IMR-90 (cell line): Measurements from ENCODE around the gene LEUTX. TPM values are rescaled to one million over a fixed set of nuclear protein-coding genes. Genes with fewer than 3 reads are reported as not detected.

Experiments used
- ATAC-seq: fragments of 200-7000 bp; cut with Tn5 transposase; 2 replicates; pipeline ENCODE4 v1.9.1; 2020; ENCODE audit warnings: low read depth, mild to moderate bottlenecking, moderate library complexity
- BruUV-seq: library from RNA; stranded (reverse); fragments of 400-500 nt; replicated peaks from 2 replicates; lab custom pipeline; 2021; lab: Mats Ljungman, UMichigan
- CTCF ChIA-PET: fragments of 300-600 bp; formaldehyde crosslinking; extraction: SDS; loops from one replicate; lab custom pipeline; 2021; ENCODE audit warnings: antibody characterized with exemption; lab: Yijun Ruan, JAX
- POLR2A ChIA-PET: fragments of 300-600 bp; sonication (Branson Sonifier 250); formaldehyde crosslinking; loops from one replicate; lab custom pipeline; 2022; ENCODE audit warnings: antibody characterized with exemption; ENCODE audit not compliant: unreplicated experiment; lab: Charles Lee
- DNase-seq: peaks from one replicate; pipeline ENCODE4 v3.0.0; 2013
- H2AFZ ChIP-seq: replicated peaks from 2 replicates; pipeline ENCODE3; 2013; ENCODE audit warnings: low read length, mild to moderate bottlenecking; ENCODE audit not compliant: poor library complexity
- H2AK5ac ChIP-seq: 2 replicates; pipeline ENCODE4 v1.6.1; 2013; ENCODE audit warnings: low read depth, low read length, inconsistent platforms
- H2AK9ac ChIP-seq: replicated peaks from 2 replicates; pipeline ENCODE3; 2013; ENCODE audit warnings: mild to moderate bottlenecking, low read depth, low read length, moderate library complexity; ENCODE audit not compliant: poor library complexity
- H2BK120ac ChIP-seq: 2 replicates; pipeline ENCODE4 v1.6.1; 2013; ENCODE audit warnings: low read depth, low read length, inconsistent platforms
- H2BK15ac ChIP-seq: 3 replicates; pipeline ENCODE4 v1.6.1; 2013; ENCODE audit warnings: low read depth, low read length, inconsistent platforms
- H2BK20ac ChIP-seq: 2 replicates; pipeline ENCODE4 v1.6.1; 2013; ENCODE audit warnings: low read depth, mild to moderate bottlenecking, inconsistent platforms, low read length, moderate library complexity
- H2BK5ac ChIP-seq: 2 replicates; pipeline ENCODE4 v1.6.1; 2013; ENCODE audit warnings: mild to moderate bottlenecking, low read depth, low read length, inconsistent platforms; ENCODE audit not compliant: poor library complexity, severe bottlenecking
- H3K14ac ChIP-seq: replicated peaks from 2 replicates; pipeline ENCODE4 v1.6.1; 2013; ENCODE audit warnings: low read depth, low read length, inconsistent platforms
- H3K18ac ChIP-seq: 2 replicates; pipeline ENCODE4 v1.6.1; 2013; ENCODE audit warnings: low read depth, low read length, control low read depth
- H3K23ac ChIP-seq: 2 replicates; pipeline ENCODE4 v1.6.1; 2013; ENCODE audit warnings: low read depth, low read length, inconsistent platforms
- H3K27ac ChIP-seq: 2 replicates; pipeline ENCODE4 v1.5.1; 2013; ENCODE audit warnings: mild to moderate bottlenecking, control low read depth, low read length; ENCODE audit not compliant: insufficient read depth
- H3K27me3 ChIP-seq: 2 replicates; pipeline ENCODE4 v1.6.1; 2013; ENCODE audit warnings: low read length; ENCODE audit not compliant: control insufficient read depth, insufficient read depth
- H3K36me3 ChIP-seq: 2 replicates; pipeline ENCODE4 v1.6.1; 2013; ENCODE audit warnings: low read length, mixed read lengths; ENCODE audit not compliant: control insufficient read depth, insufficient read depth
- H3K4ac ChIP-seq: 2 replicates; pipeline ENCODE4 v1.6.1; 2013; ENCODE audit warnings: low read depth, low read length, inconsistent platforms
- H3K4me1 ChIP-seq: 2 replicates; pipeline ENCODE4 v1.6.1; 2013; ENCODE audit warnings: low read length, mixed read lengths; ENCODE audit not compliant: control insufficient read depth, insufficient read depth
- H3K4me2 ChIP-seq: 2 replicates; pipeline ENCODE4 v1.6.1; 2013; ENCODE audit warnings: low read depth, mild to moderate bottlenecking, control low read depth, low read length, moderate library complexity
- H3K4me3 ChIP-seq: 2 replicates; pipeline ENCODE4 v1.5.1; 2013; ENCODE audit warnings: low read depth, mild to moderate bottlenecking, control low read depth, low read length, moderate library complexity; ENCODE audit not compliant: insufficient read depth
- H3K56ac ChIP-seq: 2 replicates; pipeline ENCODE4 v1.6.1; 2013; ENCODE audit warnings: low read length, inconsistent platforms; ENCODE audit not compliant: insufficient read depth; ENCODE audit errors: extremely low read depth
- H3K79me1 ChIP-seq, 2 experiments: 2 replicates each; pipeline ENCODE4 v1.6.1; 2013; ENCODE audit warnings: low read length in 2 of 2, inconsistent platforms in 1 of 2, low read depth in 1 of 2
- H3K9ac ChIP-seq: 2 replicates; pipeline ENCODE4 v1.6.1; 2013; ENCODE audit warnings: low read depth, low read length, control low read depth
- H3K9me1 ChIP-seq: 2 replicates; pipeline ENCODE4 v1.6.1; 2013; ENCODE audit warnings: low read length, inconsistent platforms; ENCODE audit not compliant: insufficient read depth
- H3K9me3 ChIP-seq: 2 replicates; pipeline ENCODE4 v1.6.1; 2013; ENCODE audit warnings: low read length; ENCODE audit not compliant: control insufficient read depth, insufficient read depth
- H4K20me1 ChIP-seq: 2 replicates; pipeline ENCODE4 v1.6.1; 2013; ENCODE audit warnings: low read length, inconsistent platforms; ENCODE audit not compliant: insufficient read depth
- H4K5ac ChIP-seq: 2 replicates; pipeline ENCODE4 v1.6.1; 2013; ENCODE audit warnings: mild to moderate bottlenecking, low read depth, low read length, control low read depth
- H4K8ac ChIP-seq, 2 experiments: 2 replicates each; pipeline ENCODE4 v1.6.1; 2013; ENCODE audit warnings: low read depth in 2 of 2, low read length in 2 of 2, control low read depth in 1 of 2, inconsistent platforms in 1 of 2
- H4K91ac ChIP-seq: 2 replicates; pipeline ENCODE4 v1.6.1; 2013; ENCODE audit warnings: low read depth, low read length, inconsistent platforms; ENCODE audit not compliant: insufficient read depth
- BHLHE40 ChIP-seq: fragments of 150-350 bp; IDR thresholded peaks from 2 replicates; pipeline ENCODE4 v1.6.1; 2016; ENCODE audit warnings: mild to moderate bottlenecking, low read depth, low read length
- CEBPB ChIP-seq: IDR thresholded peaks from 2 replicates; pipeline ENCODE4 v1.6.1; 2012; ENCODE audit warnings: low read depth, low read length, improper control_type of control experiment
- CHD1 ChIP-seq: IDR thresholded peaks from 2 replicates; pipeline ENCODE4 v1.6.1; 2012; ENCODE audit warnings: low read depth, low read length, improper control_type of control experiment
- ELK1 ChIP-seq: fragments of 150-350 bp; IDR thresholded peaks from 2 replicates; pipeline ENCODE4 v1.6.1; 2016; ENCODE audit warnings: low read depth, mild to moderate bottlenecking, low read length, moderate library complexity, borderline replicate concordance
- FOS ChIP-seq: fragments of 150-350 bp; IDR thresholded peaks from 2 replicates; pipeline ENCODE4 v1.6.1; 2016; ENCODE audit warnings: low read depth, low read length
- MAFK ChIP-seq: IDR thresholded peaks from 2 replicates; pipeline ENCODE4 v1.6.1; 2012; ENCODE audit warnings: low read depth, low read length, improper control_type of control experiment
- MAZ ChIP-seq: IDR thresholded peaks from 2 replicates; pipeline ENCODE4 v1.6.1; 2012; ENCODE audit warnings: low read depth, mild to moderate bottlenecking, low read length, improper control_type of control experiment, moderate library complexity, borderline replicate concordance
- MXI1 ChIP-seq: IDR thresholded peaks from 2 replicates; pipeline ENCODE4 v1.6.1; 2012; ENCODE audit warnings: low read depth, mild to moderate bottlenecking, low read length, moderate library complexity, borderline replicate concordance
- NFE2L2 ChIP-seq: fragments of 150-350 bp; IDR thresholded peaks from 2 replicates; pipeline ENCODE4 v1.6.1; 2016; ENCODE audit warnings: low read depth, mild to moderate bottlenecking, low read length
- POLR2A ChIP-seq: IDR thresholded peaks from 2 replicates; pipeline ENCODE4 v1.6.1; 2012; ENCODE audit warnings: mild to moderate bottlenecking, low read depth, low read length
- RAD21 ChIP-seq: IDR thresholded peaks from 2 replicates; pipeline ENCODE4 v1.6.1; 2012; ENCODE audit warnings: low read length, improper control_type of control experiment
- RCOR1 ChIP-seq: IDR thresholded peaks from 2 replicates; pipeline ENCODE4 v1.6.1; 2012; ENCODE audit warnings: mild to moderate bottlenecking, low read length, improper control_type of control experiment; ENCODE audit not compliant: insufficient replicate concordance
- RFX5 ChIP-seq: IDR thresholded peaks from 2 replicates; pipeline ENCODE4 v1.8.0; 2012; ENCODE audit warnings: low read depth, mild to moderate bottlenecking, low read length, moderate library complexity
- SMC3 ChIP-seq: fragments of 150-350 bp; IDR thresholded peaks from 2 replicates; pipeline ENCODE4 v1.6.1; 2016; ENCODE audit warnings: low read depth, mild to moderate bottlenecking, antibody characterized with exemption, low read length, moderate library complexity
- USF2 ChIP-seq: fragments of 150-350 bp; IDR thresholded peaks from 2 replicates; pipeline ENCODE4 v1.6.1; 2017; ENCODE audit warnings: mild to moderate bottlenecking, antibody characterized with exemption, low read length, low read depth
- WGBS, 2 experiments: methylation state at CpG; one replicate each; pipeline versions ENCODE4 v1.1.5 to v1.1.7; 2013; ENCODE audit warnings: missing lambda C conversion rate in 2 of 2; ENCODE audit not compliant: insufficient read length in 1 of 2; ENCODE audit errors: extremely low coverage in 2 of 2; 5-methylcytosine and 5-hydroxymethylcytosine counted together
- dilution Hi-C: fragments of 300-500 bp; cut with HindIII; formaldehyde crosslinking; loops from one replicate; pipeline ENCODE4 v1.14.3; 2018; ENCODE audit warnings: low sequenced_read_pairs; ENCODE audit not compliant: unreplicated experiment
- in situ Hi-C: fragments of 300-500 bp; cut with MboI; formaldehyde crosslinking; loops from 3 replicates; pipeline ENCODE4 v1.14.3; 2019; ENCODE audit warnings: low sequenced_read_pairs, inconsistent platforms, mixed read lengths
- intact Hi-C: fragments of 100-400 bp; cut with micrococcal nuclease; formaldehyde crosslinking; loops from 2 replicates; pipeline ENCODE4 v1.10.0; 2022
- polyA plus RNA-seq, 3 experiments: library from polyadenylated mRNA; depleted of rRNA; stranded (reverse); fragments of >200 nt; gene quantifications; 2 replicates each; pipeline ENCODE4 v1.2.3, GENCODE V29; 2012; ENCODE audit warnings: low replicate concordance in 1 of 3
- total RNA-seq: library from RNA; depleted of rRNA; stranded (reverse); fragments of >200 nt; gene quantifications from 2 replicates; pipeline ENCODE4 v1.2.3, GENCODE V29; 2012
- TF ChIP-seq, protein P1 (sequence below): conservative IDR thresholded peaks from 2 replicates; pipeline ENCODE4 v1.5.1; 2012; ENCODE audit warnings: mild to moderate bottlenecking, low read depth, low read length, improper control_type of control experiment

Gene LEUTX
- total and polyA plus RNA-seq, 2 of the 4 experiments (the other 2 are of a cell fraction) = not detected

- H3K27me3 ChIP-seq = no peaks in the 10 kb centered on the region; the same call in 1 of the 2 replicates
- no peak overlapping the region for H3K27ac ChIP-seq
- no peak overlapping the region for H2BK15ac ChIP-seq
- H2BK5ac ChIP-seq = no peak overlapping the region
- H2AK9ac ChIP-seq = no peak overlapping the region
- no peak overlapping the region for H2BK20ac ChIP-seq
- H3K23ac ChIP-seq = no peak overlapping the region
- H3K56ac ChIP-seq = no peak overlapping the region
- H2BK120ac ChIP-seq = no peak overlapping the region
- dilution Hi-C loops (no loop called here), intact Hi-C loops (no loop called here), in situ Hi-C loops (no loop called here)
- BruUV-seq = no TSS peak
- ChIA-PET POLR2A (interaction anchor here (0.5 kb wide), 1 partner anchor 9 kb away, joined by 5 read pairs; no protein-coding TSS in a partner anchor), CTCF (no interaction called here)
- H4K8ac ChIP-seq = no peak overlapping the region
- TF ChIP-seq CEBPB = no peak
- no peak for TF ChIP-seq POLR2A
- TF ChIP-seq MAFK = no peak
- TF ChIP-seq CHD1 = no peak
- no peak for TF ChIP-seq MXI1
- TF ChIP-seq BHLHE40 = no peak
- no peak for TF ChIP-seq RFX5
- no peak for TF ChIP-seq FOS
- TF ChIP-seq MAZ = no peak
- TF ChIP-seq, protein P1, sequence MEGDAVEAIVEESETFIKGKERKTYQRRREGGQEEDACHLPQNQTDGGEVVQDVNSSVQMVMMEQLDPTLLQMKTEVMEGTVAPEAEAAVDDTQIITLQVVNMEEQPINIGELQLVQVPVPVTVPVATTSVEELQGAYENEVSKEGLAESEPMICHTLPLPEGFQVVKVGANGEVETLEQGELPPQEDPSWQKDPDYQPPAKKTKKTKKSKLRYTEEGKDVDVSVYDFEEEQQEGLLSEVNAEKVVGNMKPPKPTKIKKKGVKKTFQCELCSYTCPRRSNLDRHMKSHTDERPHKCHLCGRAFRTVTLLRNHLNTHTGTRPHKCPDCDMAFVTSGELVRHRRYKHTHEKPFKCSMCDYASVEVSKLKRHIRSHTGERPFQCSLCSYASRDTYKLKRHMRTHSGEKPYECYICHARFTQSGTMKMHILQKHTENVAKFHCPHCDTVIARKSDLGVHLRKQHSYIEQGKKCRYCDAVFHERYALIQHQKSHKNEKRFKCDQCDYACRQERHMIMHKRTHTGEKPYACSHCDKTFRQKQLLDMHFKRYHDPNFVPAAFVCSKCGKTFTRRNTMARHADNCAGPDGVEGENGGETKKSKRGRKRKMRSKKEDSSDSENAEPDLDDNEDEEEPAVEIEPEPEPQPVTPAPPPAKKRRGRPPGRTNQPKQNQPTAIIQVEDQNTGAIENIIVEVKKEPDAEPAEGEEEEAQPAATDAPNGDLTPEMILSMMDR = no peak
- TF ChIP-seq RCOR1 = no peak
- no peak for TF ChIP-seq ELK1
- no peak for TF ChIP-seq NFE2L2
- TF ChIP-seq SMC3 = no peak
- no peak for TF ChIP-seq USF2
- TF ChIP-seq RAD21 = no peak
- 69% methylated on average over 3 of the region's 4 CpGs; no CpG with 5 or more reads in 1 of the 2 experiments for WGBS, 2 experiments
- no peak overlapping the region for H3K4me3 ChIP-seq
- H3K18ac ChIP-seq = no peak overlapping the region
- H3K79me1 ChIP-seq = no peaks in the 10 kb centered on the region
- no peak overlapping the region for H4K91ac ChIP-seq
- peaks cover 2% of the 10 kb centered on the region; the same call in 1 of the 2 replicates for H3K9me3 ChIP-seq
- H3K36me3 ChIP-seq = no peaks in the 10 kb centered on the region
- H3K9me1 ChIP-seq = no peaks in the 10 kb centered on the region
- H3K4me1 ChIP-seq = no peaks in the 10 kb centered on the region
- no peak overlapping the region for H3K4me2 ChIP-seq
- ATAC-seq = no peak
- H4K20me1 ChIP-seq = no peaks in the 10 kb centered on the region
- no peak overlapping the region for H2AFZ ChIP-seq
- no peak overlapping the region for H3K4ac ChIP-seq
- H3K14ac ChIP-seq = no peak overlapping the region
- no peak overlapping the region for H4K5ac ChIP-seq
- DNase-seq = no peak
- H2AK5ac ChIP-seq = no peak overlapping the region
- no peak overlapping the region for H3K9ac ChIP-seq
Measured at GRCh38 chr19:39809368-39809767, 30.7 kb downstream of the LEUTX start.
